Body of pancreas (tissue), 4 donors: Measurements from ENCODE around the gene CBX6.

Source experiments
- CTCF ChIP-seq, 7 experiments: fragments of 450-650 bp in 4 of 7; fragments of 200-600 bp in 3 of 7; sonication (generic) in 3 of 7; IDR thresholded peaks; one replicate each; pipeline ENCODE4 v1.5.1; 2016 to 2019; ENCODE audit warnings: antibody characterized with exemption in 7 of 7
- POLR2A ChIP-seq, 3 donors: fragments of 450-650 bp; IDR thresholded peaks; one replicate each; pipeline ENCODE4 v1.6.1; 2016; ENCODE audit warnings: antibody characterized with exemption in 3 of 3, mild to moderate bottlenecking in 2 of 3

DNA sequence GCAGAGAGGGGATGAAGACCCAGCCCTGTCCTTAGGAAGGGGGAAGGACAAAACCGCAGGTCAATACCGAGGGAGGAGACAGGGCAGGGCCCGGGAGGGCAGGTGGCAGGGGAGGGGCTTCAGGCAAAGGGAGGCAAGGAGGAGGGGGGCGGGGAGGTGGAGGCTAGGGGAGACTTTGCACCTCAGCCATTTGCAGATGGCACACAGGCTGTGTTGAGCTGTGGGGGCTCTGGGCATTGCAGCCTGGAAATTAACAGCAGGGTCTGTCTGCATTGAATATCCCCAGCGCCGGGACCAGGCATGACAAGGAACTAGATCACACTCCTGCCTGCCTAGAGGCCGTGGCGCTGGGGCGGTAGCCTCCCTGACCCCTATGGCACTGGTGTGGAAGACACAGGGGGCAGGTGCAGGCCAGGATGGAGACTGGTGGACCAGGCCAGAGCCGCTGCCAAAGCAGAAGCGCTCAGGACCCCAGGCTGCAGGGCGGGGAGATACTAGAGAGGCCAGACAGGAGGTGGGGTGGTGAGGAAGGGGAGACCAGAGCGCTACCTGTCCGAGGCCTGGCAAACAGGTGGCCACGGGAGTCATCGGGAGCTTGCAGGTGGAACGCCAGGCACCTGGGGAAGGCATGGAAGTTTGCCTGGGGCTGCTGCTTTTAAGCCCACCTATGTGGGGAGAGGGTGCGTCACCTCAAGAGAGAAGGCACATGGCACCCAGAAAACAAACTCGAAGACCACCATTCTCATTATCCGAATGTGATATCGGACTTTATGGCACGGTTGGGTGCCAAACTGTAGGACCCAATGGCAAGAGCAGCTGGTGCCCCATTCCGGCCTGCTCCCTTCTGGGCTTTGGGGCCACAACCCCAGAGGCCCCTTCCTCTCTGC, 11.5 kb downstream of the CBX6 start:
- TF ChIP-seq CTCF (IDR thresholded peaks at IDR 0.05), result no peak
- TF ChIP-seq POLR2A (IDR thresholded peaks at IDR 0.05), result no peak
